Epithelial cell of esophagus (primary cell): Measurements from ENCODE around the gene CLEC17A.

ENCODE experiments used
- DNase-seq: peaks from one replicate; pipeline ENCODE4 v3.0.0; 2010; ENCODE audit warnings: low read depth
- H3K4me3 ChIP-seq: 2 replicates; pipeline ENCODE4 v1.5.1; 2011; ENCODE audit warnings: mild to moderate bottlenecking, low read length, control low read depth
- TF ChIP-seq, protein P1 (sequence below): IDR thresholded peaks from 2 replicates; pipeline ENCODE4 v1.5.1; 2011; ENCODE audit warnings: low read depth, mild to moderate bottlenecking, low read length, control low read depth, inconsistent platforms; ENCODE audit not compliant: insufficient read depth; ENCODE audit errors: missing control alignments

CLEC17A gene

DNA sequence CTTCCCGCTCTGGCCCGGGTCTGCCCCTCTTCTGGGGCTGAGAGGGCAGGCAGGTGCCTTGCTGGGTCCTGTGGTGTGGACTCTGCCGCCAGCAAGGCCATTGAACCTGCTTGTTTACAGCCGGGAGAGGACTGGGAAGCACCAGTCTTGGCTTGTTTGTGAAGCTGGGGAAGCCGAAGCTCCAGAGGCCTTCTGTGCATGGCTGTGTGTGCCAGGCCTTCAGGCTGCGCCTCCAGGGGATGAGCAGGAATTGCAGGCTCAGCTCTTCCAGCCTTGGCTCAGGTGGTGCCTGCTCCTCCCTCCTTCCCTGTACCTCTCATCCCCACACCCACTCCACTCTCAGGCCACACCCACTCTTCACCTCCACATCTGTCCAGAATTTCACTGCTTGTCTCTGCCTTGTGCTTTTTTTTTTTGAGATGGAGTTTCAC lies 28.5 kb upstream of the CLEC17A start:
- peak; percentile 82 for DNase-seq
- TF ChIP-seq, protein P1, sequence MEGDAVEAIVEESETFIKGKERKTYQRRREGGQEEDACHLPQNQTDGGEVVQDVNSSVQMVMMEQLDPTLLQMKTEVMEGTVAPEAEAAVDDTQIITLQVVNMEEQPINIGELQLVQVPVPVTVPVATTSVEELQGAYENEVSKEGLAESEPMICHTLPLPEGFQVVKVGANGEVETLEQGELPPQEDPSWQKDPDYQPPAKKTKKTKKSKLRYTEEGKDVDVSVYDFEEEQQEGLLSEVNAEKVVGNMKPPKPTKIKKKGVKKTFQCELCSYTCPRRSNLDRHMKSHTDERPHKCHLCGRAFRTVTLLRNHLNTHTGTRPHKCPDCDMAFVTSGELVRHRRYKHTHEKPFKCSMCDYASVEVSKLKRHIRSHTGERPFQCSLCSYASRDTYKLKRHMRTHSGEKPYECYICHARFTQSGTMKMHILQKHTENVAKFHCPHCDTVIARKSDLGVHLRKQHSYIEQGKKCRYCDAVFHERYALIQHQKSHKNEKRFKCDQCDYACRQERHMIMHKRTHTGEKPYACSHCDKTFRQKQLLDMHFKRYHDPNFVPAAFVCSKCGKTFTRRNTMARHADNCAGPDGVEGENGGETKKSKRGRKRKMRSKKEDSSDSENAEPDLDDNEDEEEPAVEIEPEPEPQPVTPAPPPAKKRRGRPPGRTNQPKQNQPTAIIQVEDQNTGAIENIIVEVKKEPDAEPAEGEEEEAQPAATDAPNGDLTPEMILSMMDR: peak; percentile 47
- H3K4me3 ChIP-seq: no peak overlapping the region

DNA sequence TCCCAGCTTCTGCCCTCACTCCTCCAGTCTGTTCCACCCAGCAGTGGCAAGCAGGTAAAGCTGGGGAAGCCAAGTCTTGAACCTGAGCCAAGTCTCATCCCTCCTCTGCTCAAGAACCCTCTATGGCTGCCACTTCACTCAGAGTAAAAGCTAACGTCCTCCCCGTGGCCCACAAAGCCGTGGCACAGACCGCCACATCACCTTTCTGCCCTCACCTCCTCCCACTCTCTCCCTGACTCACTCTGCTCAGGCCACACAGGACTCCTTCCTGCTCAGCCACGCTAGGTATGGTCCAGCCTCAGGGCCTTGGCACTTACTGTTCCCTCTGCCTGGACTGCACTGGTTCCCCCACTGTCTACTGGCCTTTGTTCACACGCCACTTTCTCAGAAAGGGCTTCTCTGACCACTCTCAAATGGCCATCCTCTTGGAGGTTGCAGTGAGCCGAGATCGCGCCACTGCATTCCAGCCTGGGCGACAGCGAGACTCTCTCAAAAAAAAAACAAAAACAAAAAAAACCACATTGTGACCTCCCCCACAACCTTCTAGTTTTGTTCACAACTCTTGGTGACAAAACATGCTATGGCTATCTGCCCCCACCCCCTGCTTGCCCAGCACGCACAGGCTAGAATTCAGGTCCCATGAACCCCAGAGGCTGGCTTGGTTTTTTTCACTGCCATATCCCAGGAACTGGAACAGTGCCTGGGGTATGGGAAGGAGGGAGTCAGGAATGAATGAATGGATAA lies 26.8 kb upstream of the CLEC17A start:
- H3K4me3 ChIP-seq: no peak overlapping the region
- DNase-seq: peak; percentile 65

DNA sequence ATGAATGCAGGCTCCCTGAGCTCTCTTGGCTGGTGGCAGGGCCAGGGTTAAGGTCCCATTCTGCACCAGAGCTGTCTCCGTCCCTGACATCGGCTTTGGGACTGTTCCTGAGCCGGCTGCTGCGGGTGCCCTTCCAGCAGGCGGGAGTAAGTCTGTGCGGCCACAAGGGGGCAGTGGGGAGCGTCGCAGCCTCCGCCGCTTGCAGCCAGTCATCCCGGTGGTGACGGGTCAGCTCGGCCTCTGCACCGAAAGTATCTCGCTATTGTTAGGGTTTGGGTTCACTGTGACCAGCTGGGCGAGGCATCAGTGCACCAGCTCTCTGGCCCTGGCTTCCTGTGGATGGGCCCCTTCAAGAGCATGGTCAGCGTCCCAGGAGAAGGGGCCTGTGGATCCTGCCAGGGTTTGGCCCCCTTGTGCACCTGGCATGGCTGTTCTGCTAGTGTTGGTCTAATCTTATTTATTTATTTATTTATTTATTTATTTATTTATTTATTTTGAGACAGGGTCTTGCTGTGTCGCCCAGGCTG lies 26.2 kb upstream of the CLEC17A start:
- TF ChIP-seq, protein P1: peak; percentile 90
- DNase-seq: peak; percentile 84
- H3K4me3 ChIP-seq: no peak overlapping the region

More for the DNA sequence above, 26.8 kb upstream of the CLEC17A start:
- TF ChIP-seq, protein P1: no peak

DNA sequence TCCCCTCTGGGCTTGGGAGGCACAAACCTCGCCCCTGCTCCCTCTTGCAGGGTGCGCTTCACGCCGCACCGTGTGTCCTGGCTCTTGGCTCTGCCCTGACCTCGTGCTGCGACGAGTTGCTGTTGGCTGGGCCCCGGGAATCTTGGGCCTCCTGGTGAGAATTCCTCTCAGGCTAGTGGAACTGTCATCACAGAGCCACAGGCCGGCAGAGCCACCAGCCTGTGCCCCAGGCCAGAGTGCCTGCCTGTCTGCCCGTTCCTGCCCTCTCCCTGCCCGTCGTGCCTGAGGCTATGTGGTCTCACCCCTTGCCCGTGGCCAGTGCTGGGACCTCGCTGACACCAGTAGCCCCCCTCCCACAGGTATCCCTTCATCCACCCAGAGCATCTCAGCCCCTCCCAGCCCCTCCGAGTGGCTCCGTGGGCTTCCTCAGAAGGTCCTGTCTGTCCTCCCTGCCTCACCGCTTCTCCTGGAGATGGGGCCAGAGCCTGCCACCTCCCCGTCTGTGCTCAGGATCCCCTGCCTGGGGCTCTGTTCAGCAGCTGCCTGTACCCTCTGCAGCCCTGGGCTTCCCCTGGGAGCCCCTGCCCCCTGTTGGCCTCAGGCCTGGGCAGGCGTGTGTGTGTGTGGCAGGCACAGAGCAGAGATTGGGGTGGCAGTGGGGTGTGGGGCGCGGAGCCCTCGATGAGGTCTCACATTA lies 24.4 kb upstream of the CLEC17A start:
- no peak for DNase-seq
- no peak overlapping the region for H3K4me3 ChIP-seq
- TF ChIP-seq, protein P1: no peak

DNA sequence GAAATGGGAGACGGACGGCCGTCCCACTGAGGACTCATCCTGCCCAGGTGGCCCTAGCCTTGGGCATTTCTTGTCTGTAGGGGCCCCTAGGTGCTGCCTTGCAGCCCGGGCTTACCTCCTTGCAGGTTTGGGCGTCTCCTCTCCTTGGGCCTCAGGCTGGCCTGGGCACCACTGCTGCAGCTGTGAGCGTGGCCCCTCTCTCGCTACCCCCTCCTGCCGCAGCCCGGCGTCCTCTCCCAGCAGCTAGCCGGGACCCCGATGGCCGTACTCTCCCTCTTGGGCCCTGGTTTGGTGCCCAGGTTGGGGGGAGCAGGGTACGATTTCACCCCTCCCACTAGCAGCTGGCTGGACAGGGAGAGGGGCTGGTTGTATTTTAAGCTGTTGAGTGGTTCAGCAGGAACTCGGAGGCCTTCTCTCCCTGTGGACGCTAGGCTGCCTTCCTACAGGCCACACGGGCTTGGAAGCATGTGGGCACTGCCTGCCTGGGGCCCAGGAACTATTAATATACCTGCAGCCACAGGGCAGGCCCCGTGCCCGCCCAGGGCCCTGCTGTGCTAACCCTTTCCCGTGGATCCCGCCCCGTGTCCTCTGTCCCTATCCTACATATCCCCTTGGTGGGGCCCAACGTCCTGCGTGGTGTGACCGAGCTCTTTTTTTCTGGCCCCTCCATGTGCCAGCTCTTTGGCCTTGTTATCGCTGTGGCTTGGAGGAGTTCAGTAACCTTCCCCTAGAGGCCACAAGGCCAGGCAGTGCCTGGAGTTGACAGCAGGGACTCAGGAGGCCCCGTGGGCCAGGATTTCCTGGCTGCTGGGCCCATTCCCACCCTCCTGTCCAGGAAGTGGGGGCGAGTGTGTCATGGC lies 22.7 kb upstream of the CLEC17A start:
- H3K4me3 ChIP-seq: no peak overlapping the region
- TF ChIP-seq, protein P1: no peak
- no peak for DNase-seq

DNA sequence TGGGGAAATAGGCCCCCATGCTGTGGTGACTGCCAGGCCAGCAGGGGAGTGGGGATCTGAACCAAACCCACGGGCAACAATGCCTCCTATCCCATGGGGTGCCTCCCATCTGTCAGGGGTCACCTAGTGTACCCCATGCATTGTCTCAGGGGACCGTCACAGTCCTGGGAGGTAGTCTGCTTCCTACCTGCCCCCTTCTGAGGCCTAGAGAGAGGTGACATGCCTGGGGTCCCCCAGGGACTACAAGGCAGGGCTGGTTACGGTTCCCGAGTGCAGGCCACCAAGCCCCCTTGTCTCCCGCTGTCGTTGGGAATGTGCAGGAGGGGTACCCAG lies 22.1 kb upstream of the CLEC17A start:
- DNase-seq: no peak
- TF ChIP-seq, protein P1: no peak
- H3K4me3 ChIP-seq: no peak overlapping the region
